HG03558 (cell line): ENCODE results near the gene SOCS2.

Experiments
- ATAC-seq: cut with Tn5 transposase; IDR thresholded peaks from one replicate; pipeline ENCODE4 v1.9.1; 2021; ENCODE audit warnings: moderate number of reproducible peaks; ENCODE audit not compliant: unreplicated experiment; ENCODE audit errors: extremely low read depth

SOCS2 gene

GRCh38 chr12:93626160-93626559 is 53.7 kb downstream of the SOCS2 start:
- ATAC-seq, result no peak
